HG03439 (cell line): ENCODE measurements around the gene ZNF41.
"Not testable (repeated sequence)": the region's sequence is repeated elsewhere in the genome, so short reads cannot be mapped to it uniquely, and the experiment has no call there.

Source experiments
- ATAC-seq: cut with Tn5 transposase; IDR thresholded peaks from one replicate; pipeline ENCODE4 v1.9.1; 2021; ENCODE audit warnings: mild to moderate bottlenecking, moderate library complexity; ENCODE audit not compliant: unreplicated experiment

The ZNF41 gene

GRCh38 chrX:47482512-47483305 lies at the start of gene ZNF41:
TSS of gene ZNF41 (minus strand) at chrX:47483222. CDS start at chrX:47467481, 15,741 bp downstream.
- ATAC-seq: peak; percentile 86

- no peak for ATAC-seq
Measured at GRCh38 chrX:47530049-47530448, 47.0 kb upstream of the ZNF41 start.

- ATAC-seq: no peak
Measured at GRCh38 chrX:47529548-47529947, 46.5 kb upstream of the ZNF41 start.

- peak; percentile 29 for ATAC-seq
Measured at GRCh38 chrX:47523713-47524166, 40.7 kb upstream of the ZNF41 start.

GRCh38 chrX:47523297-47523696 lies 40.3 kb upstream of the ZNF41 start:
- peak; percentile 94 for ATAC-seq

- ATAC-seq: no peak
Measured at GRCh38 chrX:47518144-47518543, 35.1 kb upstream of the ZNF41 start.

GRCh38 chrX:47515941-47516665 lies 33.1 kb upstream of the ZNF41 start:
- ATAC-seq: no peak

- ATAC-seq: no peak
Measured at GRCh38 chrX:47514533-47515235, 31.7 kb upstream of the ZNF41 start.

- not testable (repeated sequence) for ATAC-seq
Measured at GRCh38 chrX:47513034-47513965, 30.3 kb upstream of the ZNF41 start.

GRCh38 chrX:47512383-47512782 lies 29.4 kb upstream of the ZNF41 start:
- not testable (repeated sequence) for ATAC-seq

- ATAC-seq: no peak
Measured at GRCh38 chrX:47507153-47507867, 24.3 kb upstream of the ZNF41 start.

GRCh38 chrX:47503151-47503550 lies 20.1 kb upstream of the ZNF41 start:
- ATAC-seq: no peak

GRCh38 chrX:47502316-47503125 lies 19.5 kb upstream of the ZNF41 start:
- ATAC-seq: no peak

GRCh38 chrX:47501226-47502074 lies 18.4 kb upstream of the ZNF41 start:
- no peak for ATAC-seq

- no peak for ATAC-seq
Measured at GRCh38 chrX:47500554-47500953, 17.5 kb upstream of the ZNF41 start.

GRCh38 chrX:47499293-47499692 lies 16.3 kb upstream of the ZNF41 start:
- ATAC-seq: no peak

GRCh38 chrX:47498411-47498810 lies 15.4 kb upstream of the ZNF41 start:
- no peak for ATAC-seq

GRCh38 chrX:47497271-47497888 lies 14.4 kb upstream of the ZNF41 start:
- ATAC-seq: no peak
